ENCODE data around the gene ZNF182.
"Not testable (repeated sequence)": the region's sequence is repeated elsewhere in the genome, so short reads cannot be mapped to it uniquely, and the experiment has no call there.

Gene ZNF182

DNA sequence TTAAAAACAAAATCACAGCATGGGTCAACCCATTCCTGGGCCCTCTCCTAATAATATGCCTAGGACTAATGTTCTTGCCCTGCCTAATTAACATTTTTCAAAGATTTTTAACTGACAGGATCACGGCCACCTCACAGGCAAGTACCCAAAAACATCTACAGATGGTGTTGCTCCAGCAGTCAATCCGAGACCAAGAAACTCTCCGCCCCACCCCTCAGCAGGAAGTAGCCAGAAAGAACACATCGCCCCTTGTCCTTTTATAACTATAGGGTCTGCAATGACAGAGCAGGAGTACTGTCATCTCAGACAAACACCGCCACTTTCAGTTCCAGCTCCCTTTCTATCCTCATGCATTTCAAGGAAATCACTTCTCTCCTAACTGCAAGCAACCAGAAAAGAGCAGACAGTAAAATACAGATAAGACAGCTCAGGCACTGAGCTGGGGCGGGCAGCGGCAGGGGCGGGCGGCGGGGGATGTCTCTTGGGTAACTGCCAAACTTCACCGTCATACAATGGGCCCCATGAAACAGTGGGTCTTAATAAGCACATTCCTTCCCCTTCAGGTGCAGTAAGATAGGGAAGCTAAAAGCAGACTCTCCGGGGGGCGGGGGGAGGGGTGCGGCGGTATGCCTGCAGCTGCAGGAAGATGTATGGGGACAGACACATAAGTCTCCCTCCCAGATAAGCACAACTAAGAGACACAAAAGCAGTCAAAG, 67.4 kb downstream of the ZNF182 start:
- TF ChIP-seq, protein P1, sequence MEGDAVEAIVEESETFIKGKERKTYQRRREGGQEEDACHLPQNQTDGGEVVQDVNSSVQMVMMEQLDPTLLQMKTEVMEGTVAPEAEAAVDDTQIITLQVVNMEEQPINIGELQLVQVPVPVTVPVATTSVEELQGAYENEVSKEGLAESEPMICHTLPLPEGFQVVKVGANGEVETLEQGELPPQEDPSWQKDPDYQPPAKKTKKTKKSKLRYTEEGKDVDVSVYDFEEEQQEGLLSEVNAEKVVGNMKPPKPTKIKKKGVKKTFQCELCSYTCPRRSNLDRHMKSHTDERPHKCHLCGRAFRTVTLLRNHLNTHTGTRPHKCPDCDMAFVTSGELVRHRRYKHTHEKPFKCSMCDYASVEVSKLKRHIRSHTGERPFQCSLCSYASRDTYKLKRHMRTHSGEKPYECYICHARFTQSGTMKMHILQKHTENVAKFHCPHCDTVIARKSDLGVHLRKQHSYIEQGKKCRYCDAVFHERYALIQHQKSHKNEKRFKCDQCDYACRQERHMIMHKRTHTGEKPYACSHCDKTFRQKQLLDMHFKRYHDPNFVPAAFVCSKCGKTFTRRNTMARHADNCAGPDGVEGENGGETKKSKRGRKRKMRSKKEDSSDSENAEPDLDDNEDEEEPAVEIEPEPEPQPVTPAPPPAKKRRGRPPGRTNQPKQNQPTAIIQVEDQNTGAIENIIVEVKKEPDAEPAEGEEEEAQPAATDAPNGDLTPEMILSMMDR (IDR thresholded peaks at IDR 0.05; ENCODE audit: low read depth, low read length), result no peak
- DNase-seq (ENCODE audit: low read depth, low spot score), result no peak
- in situ Hi-C loops (cut with HindIII; ENCODE audit: low sequenced_read_pairs), result no loop called here
- no peak overlapping the region for H3K4me3 ChIP-seq (ENCODE audit: low read depth, low read length)

- in situ Hi-C loops (cut with HindIII; ENCODE audit: low sequenced_read_pairs), result no loop called here
- TF ChIP-seq, protein P1 (IDR thresholded peaks at IDR 0.05; ENCODE audit: low read depth, low read length), result no peak
- no peak overlapping the region for H3K4me3 ChIP-seq (ENCODE audit: low read depth, low read length)
- no peak for DNase-seq (ENCODE audit: low read depth, low spot score)
Observed at GRCh38 chrX:47933946-47934345, 69.8 kb downstream of the ZNF182 start.

DNA sequence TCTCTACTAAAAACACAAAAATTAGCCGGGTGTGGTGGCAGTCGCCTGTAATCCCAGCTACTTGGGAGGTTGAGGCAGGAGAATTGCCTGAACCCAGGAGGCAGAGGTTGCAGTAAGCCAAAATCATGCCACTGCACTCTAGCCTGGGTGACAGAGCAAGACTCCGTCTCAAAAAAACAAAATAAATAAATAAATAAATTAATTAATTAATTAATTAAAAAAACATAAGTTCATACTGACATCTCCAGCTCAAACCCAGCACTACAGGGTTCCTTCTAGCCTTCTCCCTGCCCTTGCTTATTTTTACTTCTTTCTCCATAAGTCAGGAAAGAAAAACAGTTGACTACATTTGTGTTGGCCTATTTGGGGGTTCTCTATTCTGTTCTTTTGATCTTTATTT, 71.8 kb downstream of the ZNF182 start:
- H3K4me3 ChIP-seq (ENCODE audit: low read depth, low read length); in situ Hi-C loops (cut with HindIII; ENCODE audit: low sequenced_read_pairs); DNase-seq (ENCODE audit: low read depth, low spot score): not testable (repeated sequence)

DNA sequence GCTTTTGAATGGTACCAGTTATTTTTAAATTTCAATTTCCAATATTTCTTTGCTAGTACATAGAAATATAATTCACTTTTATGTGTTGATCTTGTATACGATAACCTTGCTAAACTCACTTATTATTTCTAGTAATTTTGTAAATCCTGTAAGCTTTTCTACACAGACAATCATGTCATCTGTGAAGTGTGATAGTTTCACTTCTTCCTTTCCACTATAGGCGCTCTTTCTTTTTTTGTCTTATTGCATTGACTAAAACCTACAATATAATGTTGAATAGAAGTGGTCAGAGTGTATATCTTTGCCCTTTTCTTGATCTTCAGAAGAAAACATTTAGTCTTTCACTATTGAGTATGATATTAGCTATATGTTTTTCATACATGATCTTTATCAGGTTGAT, 76.6 kb downstream of the ZNF182 start:
- TF ChIP-seq, protein P1 (IDR thresholded peaks at IDR 0.05; ENCODE audit: low read depth, low read length), result no peak
- in situ Hi-C loops (cut with HindIII; ENCODE audit: low sequenced_read_pairs), result no loop called here
- no peak overlapping the region for H3K4me3 ChIP-seq (ENCODE audit: low read depth, low read length)
- no peak for DNase-seq (ENCODE audit: low read depth, low spot score)

Measured in astrocyte of the spinal cord (primary cell).